Body of pancreas (tissue), 4 donors: Measurements from ENCODE around the gene TEAD4.

Source experiments
- POLR2A ChIP-seq, 3 donors: fragments of 450-650 bp; IDR thresholded peaks; one replicate each; pipeline ENCODE4 v1.6.1; 2016; ENCODE audit warnings: antibody characterized with exemption in 3 of 3, mild to moderate bottlenecking in 2 of 3
- TF ChIP-seq, protein P1 (sequence below), 7 experiments: fragments of 450-650 bp in 4 of 7; fragments of 200-600 bp in 3 of 7; sonication (generic) in 3 of 7; IDR thresholded peaks; one replicate each; pipeline ENCODE4 v1.5.1; 2016 to 2019; ENCODE audit warnings: antibody characterized with exemption in 7 of 7

DNA sequence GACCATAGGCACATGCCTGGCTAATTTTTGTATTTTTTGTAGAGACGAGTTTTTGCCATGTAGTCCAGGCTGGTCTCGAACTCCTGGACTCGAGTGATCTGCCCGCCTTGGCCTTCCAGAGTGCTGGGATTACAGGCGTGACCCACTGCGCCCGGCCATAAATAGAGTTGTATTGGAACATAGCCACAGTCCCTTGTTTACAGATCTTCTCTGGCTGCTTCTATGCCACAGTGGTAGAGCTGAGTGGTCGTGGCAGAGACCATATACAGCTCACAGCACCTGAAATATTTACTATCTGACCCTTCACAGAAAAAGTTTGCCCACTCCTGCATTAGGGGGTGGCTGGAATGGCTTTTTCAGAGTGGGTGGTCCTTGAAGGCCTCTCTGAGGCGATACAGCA is 90.0 kb downstream of the TEAD4 start:
- TF ChIP-seq POLR2A (IDR thresholded peaks at IDR 0.05) = no peak
- TF ChIP-seq, protein P1, sequence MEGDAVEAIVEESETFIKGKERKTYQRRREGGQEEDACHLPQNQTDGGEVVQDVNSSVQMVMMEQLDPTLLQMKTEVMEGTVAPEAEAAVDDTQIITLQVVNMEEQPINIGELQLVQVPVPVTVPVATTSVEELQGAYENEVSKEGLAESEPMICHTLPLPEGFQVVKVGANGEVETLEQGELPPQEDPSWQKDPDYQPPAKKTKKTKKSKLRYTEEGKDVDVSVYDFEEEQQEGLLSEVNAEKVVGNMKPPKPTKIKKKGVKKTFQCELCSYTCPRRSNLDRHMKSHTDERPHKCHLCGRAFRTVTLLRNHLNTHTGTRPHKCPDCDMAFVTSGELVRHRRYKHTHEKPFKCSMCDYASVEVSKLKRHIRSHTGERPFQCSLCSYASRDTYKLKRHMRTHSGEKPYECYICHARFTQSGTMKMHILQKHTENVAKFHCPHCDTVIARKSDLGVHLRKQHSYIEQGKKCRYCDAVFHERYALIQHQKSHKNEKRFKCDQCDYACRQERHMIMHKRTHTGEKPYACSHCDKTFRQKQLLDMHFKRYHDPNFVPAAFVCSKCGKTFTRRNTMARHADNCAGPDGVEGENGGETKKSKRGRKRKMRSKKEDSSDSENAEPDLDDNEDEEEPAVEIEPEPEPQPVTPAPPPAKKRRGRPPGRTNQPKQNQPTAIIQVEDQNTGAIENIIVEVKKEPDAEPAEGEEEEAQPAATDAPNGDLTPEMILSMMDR (IDR thresholded peaks at IDR 0.05) = no peak
